Keratinocyte (primary cell): ENCODE data around the gene ALDH3A2. TPM values are rescaled to one million over a fixed set of nuclear protein-coding genes. Genes with fewer than 3 reads are reported as not detected.

ENCODE experiments used
- DNase-seq: peaks from one replicate; pipeline ENCODE4 v3.0.0-alpha.2; 2011; ENCODE audit warnings: low read depth, missing footprints, low spot score
- FAIRE-seq: peaks from 2 replicates; lab custom pipeline; 2011; peaks lifted over from hg19 to GRCh38; lab: Jason Lieb, UNC
- H2AFZ ChIP-seq: 2 replicates; pipeline ENCODE4 v1.6.0; 2012; ENCODE audit warnings: low read length, control low read depth, inconsistent platforms; ENCODE audit not compliant: control insufficient read depth
- H3K27ac ChIP-seq: 2 replicates; pipeline ENCODE4 v1.5.1; 2011; ENCODE audit warnings: low read length; ENCODE audit not compliant: control insufficient read depth, insufficient read depth
- H3K27me3 ChIP-seq: 3 replicates; pipeline ENCODE4 v1.6.0; 2011; ENCODE audit warnings: low read length; ENCODE audit not compliant: control insufficient read depth, insufficient read depth; ENCODE audit errors: extremely low read depth
- H3K36me3 ChIP-seq, 2 experiments: 2 replicates in 1 of 2; 3 replicates in 1 of 2; pipeline ENCODE4 v1.5.1; 2011; ENCODE audit warnings: low read length in 2 of 2, mild to moderate bottlenecking in 1 of 2; ENCODE audit not compliant: control insufficient read depth in 2 of 2, insufficient read depth in 2 of 2; ENCODE audit errors: extremely low read depth in 1 of 2
- H3K4me1 ChIP-seq: 3 replicates; pipeline ENCODE4 v1.5.1; 2011; ENCODE audit warnings: low read length; ENCODE audit not compliant: control insufficient read depth, insufficient read depth; ENCODE audit errors: extremely low read depth
- H3K4me2 ChIP-seq: 3 replicates; pipeline ENCODE4 v1.6.0; 2011; ENCODE audit warnings: low read depth, low read length; ENCODE audit not compliant: control insufficient read depth, insufficient read depth; ENCODE audit errors: extremely low read depth
- H3K4me3 ChIP-seq, 3 experiments: fragments of 200-600 bp in 1 of 3; sonication (generic) in 1 of 3; 2 replicates in 2 of 3; 3 replicates in 1 of 3; pipeline ENCODE4 v1.5.1; 2011 to 2016; ENCODE audit warnings: low read length in 3 of 3, mild to moderate bottlenecking in 3 of 3, control low read depth in 2 of 3, inconsistent platforms in 1 of 3, low read depth in 1 of 3, mixed read lengths in 1 of 3, mixed run types in 1 of 3, moderate library complexity in 1 of 3; ENCODE audit not compliant: control insufficient read depth in 2 of 3, insufficient read depth in 2 of 3; ENCODE audit errors: extremely low read depth in 1 of 3
- H3K79me2 ChIP-seq: 2 replicates; pipeline ENCODE4 v1.6.0; 2012; ENCODE audit warnings: low read length; ENCODE audit not compliant: control insufficient read depth, insufficient read depth
- H3K9ac ChIP-seq: 3 replicates; pipeline ENCODE4 v1.6.0; 2011; ENCODE audit warnings: low read length; ENCODE audit not compliant: control insufficient read depth, insufficient read depth; ENCODE audit errors: extremely low read depth
- H3K9me1 ChIP-seq: 3 replicates; pipeline ENCODE4 v1.6.0; 2011; ENCODE audit warnings: low read length; ENCODE audit not compliant: control insufficient read depth, insufficient read depth; ENCODE audit errors: extremely low read depth
- H3K9me3 ChIP-seq: 2 replicates; pipeline ENCODE4 v1.5.1; 2012; ENCODE audit warnings: low read depth, low read length; ENCODE audit not compliant: control insufficient read depth
- H4K20me1 ChIP-seq: 3 replicates; pipeline ENCODE4 v1.6.0; 2011; ENCODE audit warnings: low read length; ENCODE audit not compliant: control insufficient read depth, insufficient read depth; ENCODE audit errors: extremely low read depth
- EZH2 ChIP-seq: IDR thresholded peaks from one replicate; pipeline ENCODE4 v1.6.1; 2012; ENCODE audit warnings: inconsistent platforms, mild to moderate bottlenecking, low read length, moderate library complexity
- dilution Hi-C: fragments of 300-500 bp; cut with MboI; formaldehyde crosslinking; loops from one replicate; pipeline ENCODE4 v1.7.0; 2020; ENCODE audit warnings: low sequenced_read_pairs; ENCODE audit not compliant: extremely low pct_ligation_motif_present
- polyA plus RNA-seq, 5 experiments: library from polyadenylated mRNA; depleted of rRNA in 3 of 5; stranded (reverse) in 3 of 5; stranded (forward) in 1 of 5; unstranded in 1 of 5; fragments of >200 nt; gene quantifications; 1 replicate in 1 of 5; 2 replicates in 3 of 5; 3 replicates in 1 of 5; pipeline versions ENCODE4 v1.2.1 to v1.2.3, GENCODE V29; 2011 to 2012; ENCODE audit warnings: missing spikeins in 2 of 5, low read depth in 1 of 5, low replicate concordance in 1 of 5
- TF ChIP-seq, protein P1 (sequence below), 3 experiments: IDR thresholded peaks in 1 of 3; conservative IDR thresholded peaks in 1 of 3; optimal IDR thresholded peaks in 1 of 3; 2 replicates in 2 of 3; 3 replicates in 1 of 3; pipeline versions ENCODE3 to v1.5.1; 2011; ENCODE audit warnings: low read length in 3 of 3, mild to moderate bottlenecking in 3 of 3, moderate library complexity in 2 of 3, control low read depth in 1 of 3, inconsistent platforms in 1 of 3; ENCODE audit not compliant: insufficient read depth in 2 of 3; ENCODE audit errors: extremely low read depth in 1 of 3

Gene ALDH3A2
- polyA plus RNA-seq, 1 donor (not counting 4 experiments of a cell fraction or from before 2014, with no cell fraction given) = 77.6 TPM

DNA sequence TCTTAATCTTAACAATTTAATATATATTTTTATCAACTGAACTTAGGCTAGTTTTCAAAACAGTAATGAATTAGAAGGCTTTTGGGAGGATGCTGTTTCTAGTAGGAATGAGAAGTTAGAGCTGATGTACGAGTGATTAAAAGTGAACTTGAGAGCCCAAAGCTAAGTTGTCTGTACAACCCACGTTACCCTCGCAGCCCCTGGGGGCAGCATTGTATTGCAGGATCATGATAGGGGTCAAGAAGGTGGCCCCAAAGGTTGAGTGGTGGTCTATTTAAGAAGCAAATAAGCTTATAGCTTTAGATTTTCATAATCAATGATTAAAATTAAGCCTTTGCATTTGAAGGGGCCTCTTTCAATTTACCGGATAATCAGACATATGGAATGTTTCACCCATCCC is 33.7 kb upstream of the ALDH3A2 start:
- H2AFZ ChIP-seq = no peak overlapping the region
- dilution Hi-C loops = no loop called here
- no peaks in the 10 kb centered on the region for H3K9me1 ChIP-seq
- H3K27me3 ChIP-seq = no peaks in the 10 kb centered on the region
- FAIRE-seq = no peak
- peaks cover 7% of the 10 kb centered on the region for H3K9me3 ChIP-seq
- DNase-seq = no peak
- no peaks in the 10 kb centered on the region for H3K4me1 ChIP-seq
- no peak overlapping the region for H3K27ac ChIP-seq
- no peak overlapping the region for H3K4me2 ChIP-seq
- H3K79me2 ChIP-seq = no peaks in the 10 kb centered on the region
- no peaks in the 10 kb centered on the region for H4K20me1 ChIP-seq
- H3K36me3 ChIP-seq = no peaks in the 10 kb centered on the region
- no peak overlapping the region for H3K4me3 ChIP-seq
- no peak overlapping the region for H3K9ac ChIP-seq
- TF ChIP-seq, protein P1, sequence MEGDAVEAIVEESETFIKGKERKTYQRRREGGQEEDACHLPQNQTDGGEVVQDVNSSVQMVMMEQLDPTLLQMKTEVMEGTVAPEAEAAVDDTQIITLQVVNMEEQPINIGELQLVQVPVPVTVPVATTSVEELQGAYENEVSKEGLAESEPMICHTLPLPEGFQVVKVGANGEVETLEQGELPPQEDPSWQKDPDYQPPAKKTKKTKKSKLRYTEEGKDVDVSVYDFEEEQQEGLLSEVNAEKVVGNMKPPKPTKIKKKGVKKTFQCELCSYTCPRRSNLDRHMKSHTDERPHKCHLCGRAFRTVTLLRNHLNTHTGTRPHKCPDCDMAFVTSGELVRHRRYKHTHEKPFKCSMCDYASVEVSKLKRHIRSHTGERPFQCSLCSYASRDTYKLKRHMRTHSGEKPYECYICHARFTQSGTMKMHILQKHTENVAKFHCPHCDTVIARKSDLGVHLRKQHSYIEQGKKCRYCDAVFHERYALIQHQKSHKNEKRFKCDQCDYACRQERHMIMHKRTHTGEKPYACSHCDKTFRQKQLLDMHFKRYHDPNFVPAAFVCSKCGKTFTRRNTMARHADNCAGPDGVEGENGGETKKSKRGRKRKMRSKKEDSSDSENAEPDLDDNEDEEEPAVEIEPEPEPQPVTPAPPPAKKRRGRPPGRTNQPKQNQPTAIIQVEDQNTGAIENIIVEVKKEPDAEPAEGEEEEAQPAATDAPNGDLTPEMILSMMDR (optimal IDR thresholded peaks at IDR 0.05 in 1 of 3, IDR thresholded peaks at IDR 0.05 in 1 of 3, conservative IDR thresholded peaks at IDR 0.05 in 1 of 3; ENCODE audit: extremely low read depth in 1 of 3, insufficient read depth in 2 of 3, low read length in 3 of 3) = no peak
- no peak for TF ChIP-seq EZH2

DNA sequence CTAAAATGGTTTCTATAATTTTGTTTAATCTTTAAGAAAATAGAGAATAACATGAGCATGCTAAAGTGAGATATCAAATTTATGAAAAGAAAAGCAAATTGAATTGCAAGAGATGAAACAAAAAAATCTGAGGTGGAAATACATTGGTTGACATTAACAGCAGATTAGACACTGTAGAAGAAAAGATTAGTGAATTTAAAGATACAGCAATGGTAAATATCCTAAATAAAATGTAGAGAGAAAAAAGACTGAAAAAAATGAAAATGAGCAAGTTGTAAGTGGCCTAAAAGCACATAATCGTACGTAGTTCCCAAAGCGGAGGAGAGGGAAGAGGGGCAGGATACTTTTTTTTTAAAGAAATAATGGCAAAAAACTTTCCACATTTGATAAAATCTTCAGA is 30.5 kb upstream of the ALDH3A2 start:
- Histone ChIP-seq H3K4me1 (no peaks in the 10 kb centered on the region), H3K36me3 (no peaks in the 10 kb centered on the region), H4K20me1 (no peaks in the 10 kb centered on the region), H3K9me3 (peaks cover 7% of the 10 kb centered on the region), H3K79me2 (no peaks in the 10 kb centered on the region), H3K27ac (no peak overlapping the region), H3K9me1 (no peaks in the 10 kb centered on the region), H3K9ac (no peak overlapping the region), H3K4me3 (no peak overlapping the region), H3K27me3 (no peaks in the 10 kb centered on the region), H3K4me2 (no peak overlapping the region), H2AFZ (no peak overlapping the region)
- FAIRE-seq (no peak), DNase-seq (no peak)
- dilution Hi-C loops = no loop called here
- no peak for TF ChIP-seq EZH2
- TF ChIP-seq, protein P1 (optimal IDR thresholded peaks at IDR 0.05 in 1 of 3, IDR thresholded peaks at IDR 0.05 in 1 of 3, conservative IDR thresholded peaks at IDR 0.05 in 1 of 3; ENCODE audit: extremely low read depth in 1 of 3, insufficient read depth in 2 of 3, low read length in 3 of 3) = no peak
